ENCODE data around the gene STXBP6.

DNA sequence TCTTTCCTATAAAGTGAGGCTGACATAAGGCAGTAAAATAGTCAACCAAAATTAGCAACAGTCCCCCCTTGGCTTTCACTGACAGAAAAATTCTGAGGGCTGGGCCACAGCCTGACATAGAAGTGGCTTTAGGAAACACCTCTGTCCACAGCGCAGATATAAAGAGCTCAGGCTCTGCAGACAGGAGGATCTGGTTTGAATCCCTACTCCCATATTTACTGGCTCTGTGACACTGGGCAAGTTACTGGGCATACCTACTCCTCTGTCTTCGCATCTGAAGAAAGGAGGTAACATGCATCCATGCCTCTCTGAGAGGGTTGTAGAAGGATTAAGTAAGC is 95.3 kb downstream of the STXBP6 start:
- TF ChIP-seq, protein P1, sequence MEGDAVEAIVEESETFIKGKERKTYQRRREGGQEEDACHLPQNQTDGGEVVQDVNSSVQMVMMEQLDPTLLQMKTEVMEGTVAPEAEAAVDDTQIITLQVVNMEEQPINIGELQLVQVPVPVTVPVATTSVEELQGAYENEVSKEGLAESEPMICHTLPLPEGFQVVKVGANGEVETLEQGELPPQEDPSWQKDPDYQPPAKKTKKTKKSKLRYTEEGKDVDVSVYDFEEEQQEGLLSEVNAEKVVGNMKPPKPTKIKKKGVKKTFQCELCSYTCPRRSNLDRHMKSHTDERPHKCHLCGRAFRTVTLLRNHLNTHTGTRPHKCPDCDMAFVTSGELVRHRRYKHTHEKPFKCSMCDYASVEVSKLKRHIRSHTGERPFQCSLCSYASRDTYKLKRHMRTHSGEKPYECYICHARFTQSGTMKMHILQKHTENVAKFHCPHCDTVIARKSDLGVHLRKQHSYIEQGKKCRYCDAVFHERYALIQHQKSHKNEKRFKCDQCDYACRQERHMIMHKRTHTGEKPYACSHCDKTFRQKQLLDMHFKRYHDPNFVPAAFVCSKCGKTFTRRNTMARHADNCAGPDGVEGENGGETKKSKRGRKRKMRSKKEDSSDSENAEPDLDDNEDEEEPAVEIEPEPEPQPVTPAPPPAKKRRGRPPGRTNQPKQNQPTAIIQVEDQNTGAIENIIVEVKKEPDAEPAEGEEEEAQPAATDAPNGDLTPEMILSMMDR (IDR thresholded peaks at IDR 0.05), result no peak
- no peak for TF ChIP-seq POLR2A (IDR thresholded peaks at IDR 0.05)
- no peak for TF ChIP-seq EP300 (IDR thresholded peaks at IDR 0.05)
- no peak for TF ChIP-seq POLR2AphosphoS5 (IDR thresholded peaks at IDR 0.05)

Data from suprapubic skin (tissue), 4 donors.